ENCODE measurements around the gene YWHAG. TPM values are rescaled to one million over a fixed set of nuclear protein-coding genes. Genes with fewer than 3 reads are reported as not detected.
"Not testable (repeated sequence)": the region's sequence is repeated elsewhere in the genome, so short reads cannot be mapped to it uniquely, and the experiment has no call there.

The YWHAG gene
- total RNA-seq, 1 donor from 2014 or later = 190 TPM

DNA sequence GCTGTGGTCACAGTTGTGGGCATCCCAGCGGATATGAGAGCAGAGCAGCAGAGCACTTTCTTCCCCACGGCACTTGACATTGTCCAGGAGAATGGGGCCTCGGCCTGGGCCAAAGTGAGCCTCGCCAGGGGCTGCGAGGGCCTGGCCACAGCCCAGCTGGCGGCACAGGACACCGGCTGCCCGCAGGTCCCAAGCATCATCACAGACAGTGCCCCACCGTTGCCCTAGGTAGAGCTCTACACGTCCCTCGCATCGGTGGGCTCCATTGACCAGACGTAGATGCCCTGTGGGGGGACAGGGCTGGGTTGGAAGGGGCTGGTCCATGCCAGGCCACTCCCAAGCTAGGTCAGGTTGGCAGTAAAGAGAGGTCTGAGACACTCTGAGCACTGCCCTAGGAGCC is 31.3 kb upstream of the YWHAG start:
- Histone ChIP-seq H3K27me3 (no peaks in the 10 kb centered on the region), H3F3A (ENCODE audit: low read depth) (peaks cover 10% of the 10 kb centered on the region), H3K79me2 (ENCODE audit: low read depth) (no peaks in the 10 kb centered on the region), H2AFZ (replicated peaks) (no peak overlapping the region), H3K9ac (no peak overlapping the region), H3K4me3 (no peak overlapping the region), H3K4me1 (peaks cover 7% of the 10 kb centered on the region), H4K20me1 (ENCODE audit: low read depth) (no peaks in the 10 kb centered on the region), H3K9me3 (ENCODE audit: low read depth) (no peaks in the 10 kb centered on the region), H3K27ac (no peak overlapping the region), H3K4me2 (no peak overlapping the region), H3K36me3 (no peaks in the 10 kb centered on the region)
- Mint-ChIP-seq H3K27me3 (ENCODE audit: insufficient read depth, low read depth) (peaks cover 3% of the 10 kb centered on the region), H3K36me3 (no peaks in the 10 kb centered on the region), H3K4me1 (peaks cover 28% of the 10 kb centered on the region), H3K27ac (peak overlapping the region; percentile 66), H3K4me3 (no peak overlapping the region), H3K9me3 (no peaks in the 10 kb centered on the region)
- TF ChIP-seq EZH2phosphoT487 (IDR thresholded peaks at IDR 0.05) (no peak), EZH2 (IDR thresholded peaks at IDR 0.05) (no peak)
- TF ChIP-seq, protein P1, sequence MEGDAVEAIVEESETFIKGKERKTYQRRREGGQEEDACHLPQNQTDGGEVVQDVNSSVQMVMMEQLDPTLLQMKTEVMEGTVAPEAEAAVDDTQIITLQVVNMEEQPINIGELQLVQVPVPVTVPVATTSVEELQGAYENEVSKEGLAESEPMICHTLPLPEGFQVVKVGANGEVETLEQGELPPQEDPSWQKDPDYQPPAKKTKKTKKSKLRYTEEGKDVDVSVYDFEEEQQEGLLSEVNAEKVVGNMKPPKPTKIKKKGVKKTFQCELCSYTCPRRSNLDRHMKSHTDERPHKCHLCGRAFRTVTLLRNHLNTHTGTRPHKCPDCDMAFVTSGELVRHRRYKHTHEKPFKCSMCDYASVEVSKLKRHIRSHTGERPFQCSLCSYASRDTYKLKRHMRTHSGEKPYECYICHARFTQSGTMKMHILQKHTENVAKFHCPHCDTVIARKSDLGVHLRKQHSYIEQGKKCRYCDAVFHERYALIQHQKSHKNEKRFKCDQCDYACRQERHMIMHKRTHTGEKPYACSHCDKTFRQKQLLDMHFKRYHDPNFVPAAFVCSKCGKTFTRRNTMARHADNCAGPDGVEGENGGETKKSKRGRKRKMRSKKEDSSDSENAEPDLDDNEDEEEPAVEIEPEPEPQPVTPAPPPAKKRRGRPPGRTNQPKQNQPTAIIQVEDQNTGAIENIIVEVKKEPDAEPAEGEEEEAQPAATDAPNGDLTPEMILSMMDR (IDR thresholded peaks at IDR 0.05) = no peak
- no peak for DNase-seq (ENCODE audit: low spot score)

DNA sequence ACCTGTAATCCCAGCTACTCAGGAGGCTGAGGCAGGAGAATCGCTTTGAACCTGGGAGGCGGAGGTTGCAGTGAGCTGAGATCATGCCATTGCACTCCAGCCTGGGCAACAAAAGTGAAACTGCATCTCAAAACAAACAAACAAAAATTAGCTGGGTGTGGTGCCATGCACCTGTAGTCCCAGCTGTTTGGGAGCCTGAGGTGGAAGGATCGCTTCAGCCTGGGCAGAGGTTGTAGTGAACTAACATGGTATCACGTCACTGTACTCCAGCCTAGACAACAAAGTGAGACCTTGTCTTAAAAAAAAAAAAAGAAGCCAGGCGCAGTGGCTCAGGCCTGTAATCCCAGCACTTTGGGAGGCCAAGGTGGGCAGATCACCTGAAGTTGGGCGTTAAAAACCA is 29.0 kb upstream of the YWHAG start:
- not testable (repeated sequence) for H3K4me3 ChIP-seq; H3K36me3 ChIP-seq; H3K36me3 Mint-ChIP-seq; H4K20me1 ChIP-seq (ENCODE audit: low read depth); H3K27ac ChIP-seq; H3K4me1 ChIP-seq; DNase-seq (ENCODE audit: low spot score); H3K27ac Mint-ChIP-seq; H3K27me3 Mint-ChIP-seq (ENCODE audit: insufficient read depth, low read depth); H3K9me3 ChIP-seq (ENCODE audit: low read depth); H3K27me3 ChIP-seq; H3K79me2 ChIP-seq (ENCODE audit: low read depth); H3K9me3 Mint-ChIP-seq; H3K9ac ChIP-seq; H3K4me2 ChIP-seq; H3F3A ChIP-seq (ENCODE audit: low read depth); H2AFZ ChIP-seq (replicated peaks); H3K4me3 Mint-ChIP-seq
- H3K4me1 Mint-ChIP-seq = peaks cover 18% of the 10 kb centered on the region

DNA sequence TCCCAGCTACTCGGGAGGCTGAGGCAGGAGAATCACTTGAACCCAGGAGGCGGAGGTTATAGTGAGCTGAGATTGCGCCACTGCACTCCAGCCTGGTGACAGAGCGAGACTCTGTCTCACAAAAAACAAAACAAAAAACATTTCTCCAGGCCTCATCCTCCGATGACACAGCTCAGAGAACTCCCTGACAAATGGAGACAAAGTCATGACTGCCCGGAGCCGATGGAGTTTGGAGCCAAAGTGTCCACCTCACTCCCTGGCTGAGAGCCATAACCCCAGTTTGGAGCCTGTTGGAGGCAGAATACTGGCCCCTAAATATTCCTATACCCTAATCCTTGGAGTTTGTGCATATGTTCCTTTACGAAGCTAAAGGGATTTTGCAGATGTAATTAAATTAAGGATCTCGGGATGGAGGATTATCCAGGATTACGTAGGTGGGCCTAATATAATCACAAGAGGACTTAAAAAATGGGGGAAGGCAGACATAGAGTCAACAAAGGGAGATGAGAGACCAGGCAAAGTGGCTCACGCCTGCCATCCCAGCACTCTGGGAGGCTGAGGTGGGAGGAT is 28.0 kb upstream of the YWHAG start:
- Histone ChIP-seq H4K20me1 (ENCODE audit: low read depth) (no peaks in the 10 kb centered on the region), H3K9ac (no peak overlapping the region), H3K4me3 (no peak overlapping the region), H3K4me2 (no peak overlapping the region), H3K9me3 (ENCODE audit: low read depth) (no peaks in the 10 kb centered on the region), H3F3A (ENCODE audit: low read depth) (no peaks in the 10 kb centered on the region), H3K36me3 (no peaks in the 10 kb centered on the region), H2AFZ (replicated peaks) (no peak overlapping the region), H3K4me1 (peaks cover 7% of the 10 kb centered on the region), H3K27me3 (no peaks in the 10 kb centered on the region), H3K79me2 (ENCODE audit: low read depth) (no peaks in the 10 kb centered on the region), H3K27ac (no peak overlapping the region)
- Mint-ChIP-seq H3K27me3 (ENCODE audit: insufficient read depth, low read depth) (peaks cover 2% of the 10 kb centered on the region), H3K36me3 (no peaks in the 10 kb centered on the region), H3K4me3 (no peak overlapping the region), H3K27ac (no peak overlapping the region), H3K4me1 (peaks cover 14% of the 10 kb centered on the region), H3K9me3 (no peaks in the 10 kb centered on the region)
- no peak for DNase-seq (ENCODE audit: low spot score)
- TF ChIP-seq, protein P1 (IDR thresholded peaks at IDR 0.05) = no peak
- TF ChIP-seq EZH2 (IDR thresholded peaks at IDR 0.05) (no peak), EZH2phosphoT487 (IDR thresholded peaks at IDR 0.05) (no peak)

DNA sequence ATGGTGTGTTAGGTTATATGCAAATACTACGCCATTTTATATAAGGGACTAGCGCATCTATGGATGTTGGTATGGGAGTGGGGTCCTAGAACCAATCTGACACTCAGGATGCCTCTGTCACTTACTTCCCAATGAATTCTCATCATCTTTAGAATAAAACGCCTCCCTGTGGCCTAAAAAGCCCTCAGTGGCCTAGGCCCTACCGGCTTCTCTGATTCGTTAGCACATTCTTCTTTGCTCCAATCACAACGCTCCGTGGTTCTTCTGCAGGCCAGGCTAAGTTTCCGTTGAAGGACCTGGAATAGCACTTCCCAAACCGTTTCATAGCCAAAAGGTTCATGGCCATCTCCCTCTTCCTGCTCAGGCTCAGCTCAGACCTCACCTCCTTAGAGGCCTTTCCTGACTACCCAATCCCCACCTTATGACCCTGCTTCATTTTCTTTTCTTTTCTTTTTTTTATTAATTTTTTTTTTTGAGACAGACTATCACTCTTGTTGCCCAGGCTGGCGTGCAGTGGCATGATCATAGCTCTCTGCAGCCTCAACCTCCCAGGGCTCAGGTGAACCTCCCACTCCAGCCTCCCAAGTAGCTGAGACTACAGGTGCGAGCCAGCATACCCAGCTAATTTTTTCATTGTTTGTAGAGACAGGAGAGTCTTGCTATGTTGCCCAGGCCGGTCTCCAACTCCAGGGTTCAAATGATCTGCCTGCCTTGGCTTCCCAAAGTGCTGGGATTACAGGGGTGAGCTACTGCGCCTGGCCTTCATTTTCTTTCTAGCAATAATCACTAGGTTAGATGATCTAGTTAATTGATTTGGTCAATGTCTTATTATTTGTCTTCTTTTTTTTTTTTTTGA is 24.5 kb upstream of the YWHAG start:
- Histone ChIP-seq H3K9ac (no peak overlapping the region), H3K4me2 (no peak overlapping the region), H3K9me3 (ENCODE audit: low read depth) (no peaks in the 10 kb centered on the region), H3F3A (ENCODE audit: low read depth) (peaks cover 13% of the 10 kb centered on the region), H3K36me3 (no peaks in the 10 kb centered on the region), H3K4me1 (no peaks in the 10 kb centered on the region), H4K20me1 (ENCODE audit: low read depth) (no peaks in the 10 kb centered on the region), H2AFZ (replicated peaks) (no peak overlapping the region), H3K4me3 (no peak overlapping the region), H3K27me3 (no peaks in the 10 kb centered on the region), H3K27ac (no peak overlapping the region), H3K79me2 (ENCODE audit: low read depth) (no peaks in the 10 kb centered on the region)
- no peak overlapping the region for H3K4me3 Mint-ChIP-seq
- H3K27me3 Mint-ChIP-seq (ENCODE audit: insufficient read depth, low read depth) = peaks cover 2% of the 10 kb centered on the region
- no peaks in the 10 kb centered on the region for H3K9me3 Mint-ChIP-seq
- TF ChIP-seq, protein P1 (IDR thresholded peaks at IDR 0.05) = no peak
- no peak for TF ChIP-seq EZH2 (IDR thresholded peaks at IDR 0.05)
- no peak for TF ChIP-seq EZH2phosphoT487 (IDR thresholded peaks at IDR 0.05)
- peak; percentile 66 for DNase-seq (ENCODE audit: low spot score)
- H3K27ac Mint-ChIP-seq = no peak overlapping the region
- H3K4me1 Mint-ChIP-seq = peaks cover 10% of the 10 kb centered on the region
- H3K36me3 Mint-ChIP-seq = no peaks in the 10 kb centered on the region

Data from neural progenitor cell (in vitro differentiated cells).